Natural killer cell (primary cell): Measurements from ENCODE around the gene CHD6. TPM values are rescaled to one million over a fixed set of nuclear protein-coding genes. Genes with fewer than 3 reads are reported as not detected.

Source experiments
- ATAC-seq, 3 donors: fragments of 150-1000 bp in 2 of 3; fragments of 200-7000 bp in 1 of 3; cut with Tn5 transposase; 1 replicate in 1 of 3; 2 replicates in 2 of 3; pipeline ENCODE4 v1.10.0; 2021; ENCODE audit warnings: mild to moderate bottlenecking in 2 of 3, moderate library complexity in 2 of 3
- DNase-seq, 2 donors: peaks; one replicate each; pipeline versions ENCODE4 v3.0.0 to v3.0.0-alpha.2; 2013 to 2021; ENCODE audit warnings: mixed read lengths in 1 of 2
- H3K27ac ChIP-seq: one replicate; pipeline ENCODE4 v1.5.1; 2013; ENCODE audit warnings: mild to moderate bottlenecking, low read length
- H3K27me3 ChIP-seq: one replicate; pipeline ENCODE4 v1.6.1; 2013; ENCODE audit warnings: low read length; ENCODE audit not compliant: control insufficient read depth, insufficient read depth
- H3K36me3 ChIP-seq: one replicate; pipeline ENCODE4 v1.6.1; 2013; ENCODE audit warnings: low read length; ENCODE audit not compliant: control insufficient read depth, insufficient read depth
- H3K4me1 ChIP-seq: one replicate; pipeline ENCODE4 v1.6.1; 2013; ENCODE audit warnings: low read length; ENCODE audit not compliant: control insufficient read depth, insufficient read depth
- H3K4me3 ChIP-seq: one replicate; pipeline ENCODE4 v1.5.1; 2013; ENCODE audit warnings: low read length
- H3K9me3 ChIP-seq: one replicate; pipeline ENCODE4 v1.6.1; 2013; ENCODE audit warnings: low read length; ENCODE audit not compliant: control insufficient read depth, insufficient read depth
- H3K27ac Mint-ChIP-seq, 2 donors: one replicate each; pipeline ENCODE4 v1.8.0; 2022; ENCODE audit warnings: mild to moderate bottlenecking in 2 of 2, mixed read lengths in 2 of 2, moderate library complexity in 1 of 2
- H3K27me3 Mint-ChIP-seq, 2 donors: one replicate each; pipeline ENCODE4 v1.8.0; 2022; ENCODE audit warnings: low read depth in 2 of 2, mixed read lengths in 2 of 2
- H3K36me3 Mint-ChIP-seq: one replicate; pipeline ENCODE4 v1.8.0; 2022; ENCODE audit warnings: mixed read lengths
- H3K4me1 Mint-ChIP-seq, 2 donors: one replicate each; pipeline ENCODE4 v1.8.0; 2022; ENCODE audit warnings: mixed read lengths in 2 of 2
- H3K4me3 Mint-ChIP-seq: one replicate; pipeline ENCODE4 v1.8.0; 2022; ENCODE audit warnings: mild to moderate bottlenecking, moderate library complexity, mixed read lengths
- H3K9me3 Mint-ChIP-seq, 2 donors: one replicate each; pipeline ENCODE4 v1.8.0; 2022; ENCODE audit warnings: mixed read lengths in 2 of 2
- CTCF ChIP-seq: fragments of 200-600 bp; IDR thresholded peaks from one replicate; pipeline ENCODE4 v1.8.0; 2022; ENCODE audit warnings: antibody characterized with exemption
- WGBS: methylation state at CpG from one replicate; pipeline ENCODE4 v1.1.7; 2013; ENCODE audit warnings: missing lambda C conversion rate; ENCODE audit not compliant: insufficient coverage; 5-methylcytosine and 5-hydroxymethylcytosine counted together
- intact Hi-C: fragments of 100-400 bp; cut with micrococcal nuclease; formaldehyde crosslinking; loops from one replicate; pipeline ENCODE4 v1.14.2; 2022
- total RNA-seq, 4 donors: library from RNA; stranded (reverse); fragments of 120-200 nt in 1 of 4; gene quantifications; one replicate each; pipeline versions ENCODE4 v1.2.3 to v1.2.4, GENCODE V29; 2013 to 2022

Gene CHD6
- total RNA-seq, 3 donors from 2014 or later (not counting 1 experiment from before 2014, with no cell fraction given): 82.8 to 96.6 (median 90.4) TPM

- intact Hi-C loops: no loop called here
- no peak overlapping the region for H3K4me3 ChIP-seq
- DNase-seq (no peak), ATAC-seq (no peak)
- 71% methylated on average over 2 of the region's 2 CpGs for WGBS
- H3K27ac ChIP-seq: no peak overlapping the region
- Mint-ChIP-seq H3K36me3 (no peaks in the 10 kb centered on the region), H3K27me3 (no peaks in the 10 kb centered on the region), H3K4me1 (peaks cover 76 to 85% of the 10 kb centered on the region in 2 donors), H3K27ac (no peak overlapping the region), H3K4me3 (no peak overlapping the region), H3K9me3 (no peaks in the 10 kb centered on the region)
- no peaks in the 10 kb centered on the region for H3K36me3 ChIP-seq
- no peaks in the 10 kb centered on the region for H3K27me3 ChIP-seq
- peaks cover 13% of the 10 kb centered on the region for H3K4me1 ChIP-seq
- no peak for TF ChIP-seq CTCF
- no peaks in the 10 kb centered on the region for H3K9me3 ChIP-seq
Observed at GRCh38 chr20:41567615-41568014, 50.6 kb downstream of the CHD6 start.

DNA sequence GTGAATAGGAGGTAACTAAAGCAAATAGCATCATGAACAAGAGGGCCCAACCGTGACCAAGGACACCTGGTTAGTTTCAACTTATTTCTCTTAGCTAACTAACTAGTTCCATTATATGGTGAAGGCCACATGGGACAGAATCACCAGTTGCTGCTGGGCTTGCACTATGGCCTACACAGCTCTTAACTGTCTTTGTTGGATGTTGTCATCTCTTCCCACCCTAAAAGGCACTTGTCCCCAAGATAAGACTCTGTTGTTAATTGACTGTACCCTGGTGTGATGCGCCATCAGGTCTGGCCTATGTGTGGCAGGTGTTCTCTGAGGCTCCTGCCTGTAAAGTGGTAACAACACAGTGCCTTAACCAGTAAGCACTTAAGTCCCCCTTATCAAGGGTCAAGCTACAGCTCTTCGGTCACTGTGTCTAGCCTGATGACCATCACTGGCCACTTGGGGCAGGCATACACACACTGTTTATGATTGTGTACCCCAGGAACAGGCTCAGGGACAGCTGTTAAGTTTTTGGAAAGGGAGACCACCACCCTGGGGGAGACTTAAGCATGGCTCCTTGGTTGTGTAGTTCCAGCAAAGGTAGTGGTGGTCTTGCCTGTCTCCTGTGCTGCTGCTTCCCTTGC is 51.2 kb downstream of the CHD6 start:
- Histone ChIP-seq H3K27ac (no peak overlapping the region), H3K4me3 (no peak overlapping the region), H3K36me3 (no peaks in the 10 kb centered on the region), H3K9me3 (no peaks in the 10 kb centered on the region), H3K27me3 (no peaks in the 10 kb centered on the region), H3K4me1 (peaks cover 9% of the 10 kb centered on the region)
- Mint-ChIP-seq H3K27ac (no peak overlapping the region), H3K4me1 (peaks cover 71 to 87% of the 10 kb centered on the region in 2 donors), H3K36me3 (no peaks in the 10 kb centered on the region), H3K4me3 (no peak overlapping the region), H3K27me3 (no peaks in the 10 kb centered on the region), H3K9me3 (no peaks in the 10 kb centered on the region)
- no peak for TF ChIP-seq CTCF
- intact Hi-C loops: no loop called here
- 94% methylated on average over 3 of the region's 3 CpGs for WGBS
- no peak for DNase-seq
- no peak for ATAC-seq

- H3K4me1 Mint-ChIP-seq: peaks cover 82 to 94% of the 10 kb centered on the region in 2 donors
- no peak overlapping the region for H3K27ac ChIP-seq
- no peaks in the 10 kb centered on the region for H3K36me3 Mint-ChIP-seq
- 94% methylated on average over 1 of the region's 1 CpG for WGBS
- no peak overlapping the region for H3K27ac Mint-ChIP-seq
- no peaks in the 10 kb centered on the region for H3K9me3 ChIP-seq
- ATAC-seq: no peak
- H3K36me3 ChIP-seq: no peaks in the 10 kb centered on the region
- H3K4me3 ChIP-seq: no peak overlapping the region
- H3K9me3 Mint-ChIP-seq: no peaks in the 10 kb centered on the region
- H3K27me3 ChIP-seq: no peaks in the 10 kb centered on the region
- H3K4me3 Mint-ChIP-seq: no peak overlapping the region
- intact Hi-C loops: loop anchor here (1.0 kb wide), 1 partner anchor 13 kb away; no protein-coding TSS in a partner anchor
- peaks cover 15% of the 10 kb centered on the region for H3K4me1 ChIP-seq
- no peak for DNase-seq
- no peak for TF ChIP-seq CTCF
- no peaks in the 10 kb centered on the region for H3K27me3 Mint-ChIP-seq
Observed at GRCh38 chr20:41563087-41563486, 55.1 kb downstream of the CHD6 start.

DNA sequence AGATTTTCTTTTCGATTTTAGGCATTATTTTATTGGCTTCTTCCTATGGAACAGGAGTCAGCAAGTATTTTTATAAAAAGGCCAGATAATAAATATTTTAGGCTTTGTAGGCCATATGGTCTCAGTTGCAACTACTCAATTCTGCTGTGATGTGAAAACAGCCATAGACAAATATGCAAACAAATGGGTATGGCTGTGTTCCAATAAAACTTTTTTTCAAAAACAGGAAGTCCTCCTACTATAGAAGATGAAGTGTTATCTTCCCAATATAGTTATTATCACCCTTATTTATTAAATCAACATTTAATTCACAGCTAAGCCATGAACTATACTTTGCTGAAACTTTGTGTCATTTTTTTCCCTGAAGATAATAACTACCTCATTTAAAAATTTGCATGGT is 57.2 kb downstream of the CHD6 start:
- Mint-ChIP-seq H3K36me3 (no peaks in the 10 kb centered on the region), H3K27me3 (no peaks in the 10 kb centered on the region), H3K4me3 (no peak overlapping the region), H3K9me3 (no peaks in the 10 kb centered on the region), H3K4me1 (peaks cover 73 to 81% of the 10 kb centered on the region in 2 donors), H3K27ac (peak overlapping the region; percentile 23 to 24)
- Histone ChIP-seq H3K27me3 (no peaks in the 10 kb centered on the region), H3K4me3 (no peak overlapping the region), H3K9me3 (no peaks in the 10 kb centered on the region), H3K27ac (no peak overlapping the region), H3K4me1 (peaks cover 7% of the 10 kb centered on the region), H3K36me3 (no peaks in the 10 kb centered on the region)
- no peak for TF ChIP-seq CTCF
- DNase-seq (no peak), ATAC-seq (no peak)
- no CpG with 5 or more reads among the region's 1 CpG for WGBS
- intact Hi-C loops: no loop called here
